Fibroblast of pulmonary artery (primary cell): ENCODE measurements around the gene CHST8.
A peak's percentile ranks its signal among the peaks of the same experiment; 100 is the strongest.

Source experiments
- DNase-seq: peaks from one replicate; pipeline ENCODE4 v3.0.0-alpha.2; 2010; ENCODE audit warnings: low read depth
- H3K4me3 ChIP-seq: replicated peaks from 2 replicates; pipeline ENCODE4 v1.5.1; 2011; ENCODE audit warnings: low read depth, mild to moderate bottlenecking, control low read depth, low read length, moderate library complexity
- TF ChIP-seq, protein P1 (sequence below): IDR thresholded peaks from 2 replicates; pipeline ENCODE4 v1.5.1; 2011; ENCODE audit warnings: mild to moderate bottlenecking, control low read depth, low read length, inconsistent platforms; ENCODE audit errors: missing control alignments

CHST8 gene

GRCh38 chr19:33736158-33736557 lies 114.4 kb downstream of the CHST8 start:
- DNase-seq = no peak
- TF ChIP-seq, protein P1, sequence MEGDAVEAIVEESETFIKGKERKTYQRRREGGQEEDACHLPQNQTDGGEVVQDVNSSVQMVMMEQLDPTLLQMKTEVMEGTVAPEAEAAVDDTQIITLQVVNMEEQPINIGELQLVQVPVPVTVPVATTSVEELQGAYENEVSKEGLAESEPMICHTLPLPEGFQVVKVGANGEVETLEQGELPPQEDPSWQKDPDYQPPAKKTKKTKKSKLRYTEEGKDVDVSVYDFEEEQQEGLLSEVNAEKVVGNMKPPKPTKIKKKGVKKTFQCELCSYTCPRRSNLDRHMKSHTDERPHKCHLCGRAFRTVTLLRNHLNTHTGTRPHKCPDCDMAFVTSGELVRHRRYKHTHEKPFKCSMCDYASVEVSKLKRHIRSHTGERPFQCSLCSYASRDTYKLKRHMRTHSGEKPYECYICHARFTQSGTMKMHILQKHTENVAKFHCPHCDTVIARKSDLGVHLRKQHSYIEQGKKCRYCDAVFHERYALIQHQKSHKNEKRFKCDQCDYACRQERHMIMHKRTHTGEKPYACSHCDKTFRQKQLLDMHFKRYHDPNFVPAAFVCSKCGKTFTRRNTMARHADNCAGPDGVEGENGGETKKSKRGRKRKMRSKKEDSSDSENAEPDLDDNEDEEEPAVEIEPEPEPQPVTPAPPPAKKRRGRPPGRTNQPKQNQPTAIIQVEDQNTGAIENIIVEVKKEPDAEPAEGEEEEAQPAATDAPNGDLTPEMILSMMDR = no peak
- H3K4me3 ChIP-seq = no peak overlapping the region

GRCh38 chr19:33736787-33737186 lies 115.0 kb downstream of the CHST8 start:
- TF ChIP-seq, protein P1 = no peak
- H3K4me3 ChIP-seq = no peak overlapping the region
- DNase-seq = no peak

DNA sequence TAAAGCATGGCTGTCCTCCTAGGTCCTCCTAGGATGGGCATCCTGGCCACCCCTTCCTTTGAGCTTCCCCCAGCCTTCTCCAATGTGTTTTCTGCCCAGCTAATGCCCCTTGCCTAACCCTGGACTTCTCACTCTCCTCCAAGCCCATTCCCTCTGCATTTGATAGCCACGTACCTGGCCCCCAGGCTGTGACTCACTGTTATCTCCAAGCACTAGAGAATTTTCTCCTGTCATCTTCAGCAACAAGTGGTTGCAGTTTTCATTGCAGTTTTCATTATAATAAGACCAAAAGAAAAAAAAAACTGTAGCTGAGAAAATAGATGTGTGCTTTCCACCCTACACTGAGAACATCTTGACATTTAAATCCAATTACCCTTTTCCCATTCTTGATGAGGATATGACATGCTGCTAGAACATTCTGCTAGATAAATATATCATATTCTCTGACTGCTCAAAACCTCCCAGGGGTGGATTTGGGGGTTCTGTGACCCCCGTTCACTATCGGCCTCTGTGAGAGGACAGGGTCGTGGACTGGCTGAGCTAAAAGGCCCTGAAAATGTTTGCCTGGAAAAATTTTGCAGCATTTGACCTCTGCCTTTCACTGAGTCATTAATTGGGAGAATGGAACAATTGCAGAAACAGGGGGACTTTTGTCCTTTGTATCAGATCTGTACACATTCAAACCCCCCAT lies 116.1 kb downstream of the CHST8 start:
- no peak for DNase-seq
- TF ChIP-seq, protein P1 = no peak
- H3K4me3 ChIP-seq = no peak overlapping the region

GRCh38 chr19:33740811-33741396 lies 119.2 kb downstream of the CHST8 start:
- peak; percentile 52 for DNase-seq
- H3K4me3 ChIP-seq = no peak overlapping the region
- TF ChIP-seq, protein P1 = no peak

GRCh38 chr19:33745297-33745696 lies 123.5 kb downstream of the CHST8 start:
- no peak overlapping the region for H3K4me3 ChIP-seq
- no peak for DNase-seq
- TF ChIP-seq, protein P1 = no peak

DNA sequence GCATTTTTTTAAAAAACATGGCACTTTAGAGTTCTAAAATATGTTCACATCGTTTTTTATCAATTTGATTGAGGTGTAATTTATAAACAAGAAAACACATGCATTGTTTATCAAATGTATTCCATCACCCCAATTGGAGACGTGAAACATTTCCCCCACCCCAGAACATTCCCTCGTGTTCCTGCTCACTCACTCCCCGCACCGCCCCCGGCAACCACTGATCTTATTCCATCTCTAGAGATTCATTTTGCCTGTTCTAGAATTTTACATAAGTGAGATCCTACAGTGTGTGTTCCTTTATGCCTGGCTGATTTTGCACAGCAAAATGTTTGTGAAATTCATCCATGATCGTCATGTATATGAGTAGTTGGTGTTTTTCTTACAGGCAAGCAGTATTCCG lies 124.4 kb downstream of the CHST8 start:
- no peak overlapping the region for H3K4me3 ChIP-seq
- DNase-seq = no peak
- TF ChIP-seq, protein P1 = no peak

- no peak overlapping the region for H3K4me3 ChIP-seq
- DNase-seq = no peak
- TF ChIP-seq, protein P1 = no peak
These were observed 125.5 kb downstream of the CHST8 start for GRCh38 chr19:33747273-33747672.
